HepG2 (cell line): ENCODE results near the gene ZNF512B. TPM values are rescaled to one million over a fixed set of nuclear protein-coding genes. Genes with fewer than 3 reads are reported as not detected.

ENCODE experiments used
- ATAC-seq: fragments of 200-7000 bp; cut with Tn5 transposase; 3 replicates; pipeline ENCODE4 v1.9.1; 2020; ENCODE audit warnings: mild to moderate bottlenecking, moderate library complexity
- BruUV-seq: library from RNA; stranded (reverse); fragments of 400-500 nt; replicated peaks from 2 replicates; lab custom pipeline; 2021; lab: Mats Ljungman, UMichigan
- CTCF ChIA-PET: fragments of 300-600 bp; formaldehyde crosslinking; extraction: SDS; loops from one replicate; lab custom pipeline; 2021; ENCODE audit warnings: low total read pairs, inconsistent platforms, low intra/inter-chr PET ratio; lab: Yijun Ruan, JAX
- POLR2A ChIA-PET: fragments of 350-600 bp; sonication (Branson Sonifier 250); formaldehyde crosslinking; loops from one replicate; lab custom pipeline; 2020; ENCODE audit warnings: antibody characterized with exemption, inconsistent platforms; lab: Yijun Ruan, JAX
- DNase-seq: peaks from one replicate; pipeline ENCODE4 v3.0.0-alpha.2; 2015; ENCODE audit warnings: low spot score
- FAIRE-seq: peaks from 3 replicates; lab custom pipeline; 2011; peaks lifted over from hg19 to GRCh38; lab: Jason Lieb, UNC
- H2AFZ ChIP-seq: one replicate; pipeline ENCODE4 v1.6.1; 2011; ENCODE audit warnings: low read length, inconsistent platforms
- H3K27ac ChIP-seq: fragments of 300-600 bp; 3 replicates; pipeline ENCODE4 v1.8.0; 2011; ENCODE audit warnings: mixed run types, mild to moderate bottlenecking, mixed read lengths, low read length, inconsistent platforms; ENCODE audit not compliant: insufficient read depth; ENCODE audit errors: extremely low read length
- H3K27me3 ChIP-seq, 2 experiments: fragments of 200-600 bp in 1 of 2; 2 replicates in 1 of 2; 3 replicates in 1 of 2; pipeline versions ENCODE4 v1.6.0 to v1.8.0; 2011; ENCODE audit warnings: low read length in 2 of 2, mild to moderate bottlenecking in 2 of 2, moderate library complexity in 2 of 2, inconsistent platforms in 1 of 2; ENCODE audit not compliant: insufficient read depth in 2 of 2, control insufficient read depth in 1 of 2
- H3K36me3 ChIP-seq, 2 experiments: fragments of 200-600 bp in 1 of 2; replicated peaks in 1 of 2; 2 replicates in 1 of 2; 3 replicates in 1 of 2; pipeline versions ENCODE4 v1.5.1 to v1.8.0; 2011; ENCODE audit warnings: low read length in 2 of 2, inconsistent platforms in 1 of 2; ENCODE audit not compliant: insufficient read depth in 2 of 2, control insufficient read depth in 1 of 2
- H3K4me1 ChIP-seq: 2 replicates; pipeline ENCODE4 v1.5.1; 2012; ENCODE audit warnings: low read length, inconsistent platforms; ENCODE audit not compliant: insufficient read depth
- H3K4me2 ChIP-seq: 2 replicates; pipeline ENCODE4 v1.6.0; 2011; ENCODE audit warnings: low read depth, low read length, inconsistent platforms
- H3K4me3 ChIP-seq, 3 experiments: fragments of 200-600 bp in 1 of 3; sonication (generic), shearing (Covaris generic) in 1 of 3; replicated peaks in 1 of 3; 2 replicates each; pipeline ENCODE4 v1.5.1; 2011 to 2016; ENCODE audit warnings: low read length in 3 of 3, inconsistent platforms in 2 of 3, low read depth in 2 of 3, mild to moderate bottlenecking in 2 of 3, control low read depth in 1 of 3, mixed read lengths in 1 of 3; ENCODE audit not compliant: insufficient read depth in 1 of 3
- H3K79me2 ChIP-seq: one replicate; pipeline ENCODE4 v1.6.1; 2011; ENCODE audit warnings: low read length, inconsistent platforms; ENCODE audit not compliant: insufficient read depth
- H3K9ac ChIP-seq: 2 replicates; pipeline ENCODE4 v1.6.0; 2011; ENCODE audit warnings: mild to moderate bottlenecking, low read depth, low read length, inconsistent platforms; ENCODE audit not compliant: insufficient read depth
- H3K9me3 ChIP-seq: 2 replicates; pipeline ENCODE4 v1.5.1; 2012; ENCODE audit warnings: mild to moderate bottlenecking, low read length
- H4K20me1 ChIP-seq: 2 replicates; pipeline ENCODE4 v1.6.0; 2011; ENCODE audit warnings: inconsistent platforms, mild to moderate bottlenecking, low read length, moderate library complexity; ENCODE audit not compliant: insufficient read depth
- CBFB ChIP-seq: sonication (generic); formaldehyde crosslinking; IDR thresholded peaks from 2 replicates; pipeline ENCODE4 v1.4.0; 2020; ENCODE audit warnings: missing genetic modification reagents
- EHMT2 ChIP-seq: fragments of 200-600 bp; sonication (generic); IDR thresholded peaks from 2 replicates; pipeline ENCODE4 v1.7.0; 2017; ENCODE audit warnings: antibody characterized with exemption, low read depth, low read length, borderline replicate concordance
- FOXO1 ChIP-seq: sonication (generic); formaldehyde crosslinking; IDR thresholded peaks from 2 replicates; pipeline ENCODE4 v1.4.0; 2020; ENCODE audit warnings: missing genetic modification reagents
- GATAD1 ChIP-seq: IDR thresholded peaks from 2 replicates; pipeline ENCODE4 v1.6.1; 2016; ENCODE audit warnings: missing genetic modification reagents, missing compliant biosample characterization
- HNRNPUL1 ChIP-seq: fragments of 200-400 bp; formaldehyde crosslinking; IDR thresholded peaks from 2 replicates; pipeline ENCODE4 v1.6.1; 2017; ENCODE audit warnings: low read depth, mild to moderate bottlenecking, low read length, moderate library complexity
- HOXD1 ChIP-seq: sonication (generic); formaldehyde crosslinking; IDR thresholded peaks from 2 replicates; pipeline ENCODE4 v1.5.0; 2020; ENCODE audit warnings: missing genetic modification reagents
- IRX3 ChIP-seq: sonication (generic); formaldehyde crosslinking; IDR thresholded peaks from 2 replicates; pipeline ENCODE4 v1.8.1; 2023; ENCODE audit warnings: mild to moderate bottlenecking, low read depth, missing genetic modification reagents, borderline replicate concordance
- NRL ChIP-seq: sonication (generic); formaldehyde crosslinking; IDR thresholded peaks from 2 replicates; pipeline ENCODE4 v1.5.0; 2020; ENCODE audit warnings: missing genetic modification reagents, mild to moderate bottlenecking, moderate library complexity, borderline replicate concordance
- SATB2 ChIP-seq: sonication (generic); formaldehyde crosslinking; IDR thresholded peaks from 2 replicates; pipeline ENCODE4 v1.5.0; 2020; ENCODE audit warnings: missing genetic modification reagents
- ZNF296 ChIP-seq: sonication (generic); formaldehyde crosslinking; conservative IDR thresholded peaks from 2 replicates; pipeline ENCODE4 v1.5.0; 2020; ENCODE audit warnings: mild to moderate bottlenecking, missing genetic modification reagents
- ZNF672 ChIP-seq: sonication (generic); formaldehyde crosslinking; IDR thresholded peaks from 2 replicates; pipeline ENCODE4 v1.8.1; 2022; ENCODE audit warnings: missing genetic modification reagents
- ZNF780A ChIP-seq: sonication (generic); formaldehyde crosslinking; IDR thresholded peaks from 2 replicates; pipeline ENCODE4 v1.8.0; 2022; ENCODE audit warnings: mild to moderate bottlenecking, missing genetic modification reagents, moderate library complexity
- ZNF788 ChIP-seq: sonication (generic); formaldehyde crosslinking; IDR thresholded peaks from 2 replicates; pipeline ENCODE4 v1.5.0; 2020; ENCODE audit warnings: mild to moderate bottlenecking, missing genetic modification reagents, borderline replicate concordance
- WGBS: methylation state at CpG from one replicate; pipeline ENCODE4 v1.1.6; 2017; ENCODE audit warnings: low lambda C conversion rate; 5-methylcytosine and 5-hydroxymethylcytosine counted together
- in situ Hi-C: cut with HindIII; loops from 2 replicates; pipeline ENCODE4 v1.10.0; 2017; ENCODE audit warnings: low pct_unique_long_range_greater_than_20kb; ENCODE audit not compliant: extremely low pct_ligation_motif_present
- intact Hi-C: fragments of 100-400 bp; cut with micrococcal nuclease; formaldehyde crosslinking; loops from one replicate; pipeline ENCODE4 v1.10.0; 2022; ENCODE audit not compliant: unreplicated experiment
- polyA plus RNA-seq, 8 experiments: library from polyadenylated mRNA; depleted of rRNA in 3 of 8; stranded (reverse) in 7 of 8; unstranded in 1 of 8; fragments of >200 nt; fragmentation: Illumina TruSeq in 4 of 8; extraction: Trizol in 4 of 8; gene quantifications; 2 replicates each; pipeline versions ENCODE4 v1.2.1 to v1.2.3, GENCODE V29; 2011 to 2016; ENCODE audit warnings: low read depth in 4 of 8, missing spikeins in 1 of 8, mixed read lengths in 1 of 8; ENCODE audit not compliant: insufficient read depth in 1 of 8
- total RNA-seq, 5 experiments: library from RNA; depleted of rRNA; stranded (reverse); fragments of >200 nt; fragmentation: Illumina TruSeq; extraction: Trizol; gene quantifications; 2 replicates each; pipeline ENCODE4 v1.2.3, GENCODE V29; 2016; ENCODE audit warnings: low read depth in 1 of 5
- TF ChIP-seq, protein P1 (sequence below): sonication (generic); formaldehyde crosslinking; IDR thresholded peaks from 2 replicates; pipeline ENCODE4 v1.5.0; 2020; ENCODE audit warnings: missing genetic modification reagents, mild to moderate bottlenecking, borderline replicate concordance
- TF ChIP-seq, protein P2 (sequence below): sonication (generic); formaldehyde crosslinking; IDR thresholded peaks from 2 replicates; pipeline ENCODE4 v1.5.1; 2020; ENCODE audit warnings: mild to moderate bottlenecking, missing genetic modification reagents
- TF ChIP-seq, protein P3 (sequence below): IDR thresholded peaks from 2 replicates; pipeline ENCODE4 v1.6.1; 2016; ENCODE audit warnings: control low read depth
- TF ChIP-seq, protein P4 (sequence below): sonication (generic); formaldehyde crosslinking; IDR thresholded peaks from 2 replicates; pipeline ENCODE4 v1.4.0; 2020; ENCODE audit warnings: mild to moderate bottlenecking, missing genetic modification reagents

Gene ZNF512B
- total and polyA plus RNA-seq, 2 of the 13 experiments (the other 11 are each of a cell fraction or from before 2014, with no cell fraction given), result 11.5 to 30.6 TPM

DNA sequence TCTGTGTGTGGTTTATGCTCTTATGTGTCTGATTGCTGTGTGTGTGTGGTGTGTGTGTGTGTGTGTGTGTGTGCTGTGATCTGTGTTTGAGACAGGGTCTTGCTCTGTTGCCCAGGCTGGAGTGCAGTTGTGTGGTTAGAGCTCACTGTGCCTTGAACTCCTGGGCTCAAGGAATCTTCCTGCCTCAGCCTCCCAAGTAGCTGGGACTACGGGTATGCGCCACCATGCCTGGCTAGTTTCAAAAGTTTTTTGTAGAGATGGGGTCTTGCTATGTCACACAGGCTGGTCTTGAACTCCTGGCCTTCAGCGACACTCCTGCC lies 3.4 kb upstream of the ZNF512B start:
- intact Hi-C loops, result loop anchor here (5.0 kb wide), 1 partner anchor 436 kb away; the partner anchor contains the start of gene PTK6
- FAIRE-seq (peak; percentile 12), DNase-seq (no peak), ATAC-seq (no peak)
- H3K9me3 ChIP-seq, result no peaks in the 10 kb centered on the region
- no peak overlapping the region for H2AFZ ChIP-seq
- CTCF ChIA-PET, result interaction anchor here (0.5 to 2.4 kb wide), 8 partner anchors 22 to 435 kb away, joined by 3 to 18 read pairs (median 4); partner anchors contain the start of genes ARFRP1 and ZGPAT
- whole genome bisulfite sequencing, result 46% methylated on average over 1 of the region's 3 CpGs
- peaks cover 55% of the 10 kb centered on the region for H3K4me1 ChIP-seq
- no TSS peak for BruUV-seq
- peaks cover 11% of the 10 kb centered on the region for H3K79me2 ChIP-seq
- no peak overlapping the region for H3K9ac ChIP-seq
- no peaks in the 10 kb centered on the region for H3K27me3 ChIP-seq
- in situ Hi-C loops, result no loop called here
- no peaks in the 10 kb centered on the region; the same call in 1 of the 2 replicates for H4K20me1 ChIP-seq
- peak overlapping the region; percentile 13 for H3K27ac ChIP-seq
- no peaks in the 10 kb centered on the region; a peak in 2 of 5 replicates for H3K36me3 ChIP-seq
- H3K4me2 ChIP-seq, result peak overlapping the region; percentile 91
- peak overlapping the region in 2 of 3 experiments; percentile 43 to 75; a peak in 3 of 6 replicates for H3K4me3 ChIP-seq
- POLR2A ChIA-PET, result interaction anchor here (0.9 to 3.6 kb wide), 15 partner anchors 7 to 436 kb away, joined by 3 to 36 read pairs (median 4); partner anchors contain the start of genes PRPF6, PTK6, TPD52L2 and UCKL1
- TF ChIP-seq ZNF296, result no peak
- TF ChIP-seq EHMT2, result no peak
- TF ChIP-seq, protein P1, sequence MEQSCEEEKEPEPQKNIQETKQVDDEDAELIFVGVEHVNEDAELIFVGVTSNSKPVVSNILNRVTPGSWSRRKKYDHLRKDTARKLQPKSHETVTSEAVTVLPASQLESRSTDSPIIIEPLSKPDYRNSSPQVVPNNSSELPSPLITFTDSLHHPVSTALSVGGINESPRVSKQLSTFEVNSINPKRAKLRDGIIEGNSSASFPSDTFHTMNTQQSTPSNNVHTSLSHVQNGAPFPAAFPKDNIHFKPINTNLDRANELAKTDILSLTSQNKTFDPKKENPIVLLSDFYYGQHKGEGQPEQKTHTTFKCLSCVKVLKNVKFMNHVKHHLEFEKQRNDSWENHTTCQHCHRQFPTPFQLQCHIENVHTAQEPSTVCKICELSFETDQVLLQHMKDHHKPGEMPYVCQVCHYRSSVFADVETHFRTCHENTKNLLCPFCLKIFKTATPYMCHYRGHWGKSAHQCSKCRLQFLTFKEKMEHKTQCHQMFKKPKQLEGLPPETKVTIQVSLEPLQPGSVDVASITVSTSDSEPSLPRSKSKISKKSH (CRISPR knock-in tag), result 0 out of 2 replicates have a peak, but pooled peaks have one; percentile 5
- TF ChIP-seq ZNF672 (CRISPR knock-in tag), result no peak
- TF ChIP-seq, protein P2, sequence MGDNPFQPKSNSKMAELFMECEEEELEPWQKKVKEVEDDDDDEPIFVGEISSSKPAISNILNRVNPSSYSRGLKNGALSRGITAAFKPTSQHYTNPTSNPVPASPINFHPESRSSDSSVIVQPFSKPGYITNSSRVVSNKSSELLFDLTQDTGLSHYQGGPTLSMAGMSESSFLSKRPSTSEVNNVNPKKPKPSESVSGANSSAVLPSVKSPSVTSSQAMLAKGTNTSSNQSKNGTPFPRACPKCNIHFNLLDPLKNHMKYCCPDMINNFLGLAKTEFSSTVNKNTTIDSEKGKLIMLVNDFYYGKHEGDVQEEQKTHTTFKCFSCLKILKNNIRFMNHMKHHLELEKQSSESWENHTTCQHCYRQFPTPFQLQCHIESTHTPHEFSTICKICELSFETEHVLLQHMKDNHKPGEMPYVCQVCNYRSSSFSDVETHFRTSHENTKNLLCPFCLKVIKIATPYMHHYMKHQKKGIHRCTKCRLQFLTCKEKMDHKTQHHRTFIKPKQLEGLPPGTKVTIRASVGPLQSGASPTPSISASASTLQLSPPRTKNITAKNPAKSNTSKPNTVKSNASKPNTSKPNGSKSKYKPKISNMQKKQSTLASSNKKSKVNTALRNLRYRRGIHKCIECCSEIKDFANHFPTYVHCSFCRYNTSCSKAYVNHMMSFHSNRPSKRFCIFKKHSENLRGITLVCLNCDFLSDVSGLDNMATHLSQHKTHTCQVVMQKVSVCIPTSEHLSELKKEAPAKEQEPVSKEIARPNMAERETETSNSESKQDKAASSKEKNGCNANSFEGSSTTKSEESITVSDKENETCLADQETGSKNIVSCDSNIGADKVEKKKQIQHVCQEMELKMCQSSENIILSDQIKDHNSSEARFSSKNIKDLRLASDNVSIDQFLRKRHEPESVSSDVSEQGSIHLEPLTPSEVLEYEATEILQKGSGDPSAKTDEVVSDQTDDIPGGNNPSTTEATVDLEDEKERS, result no peak
- no peak for TF ChIP-seq FOXO1 (CRISPR knock-in tag)
- no peak for TF ChIP-seq GATAD1 (CRISPR knock-in tag)
- TF ChIP-seq HOXD1 (CRISPR knock-in tag), result no peak
- TF ChIP-seq ZNF780A, result no peak
- no peak for TF ChIP-seq IRX3 (CRISPR knock-in tag)
- no peak for TF ChIP-seq NRL
- no peak for TF ChIP-seq CBFB
- TF ChIP-seq, protein P3, sequence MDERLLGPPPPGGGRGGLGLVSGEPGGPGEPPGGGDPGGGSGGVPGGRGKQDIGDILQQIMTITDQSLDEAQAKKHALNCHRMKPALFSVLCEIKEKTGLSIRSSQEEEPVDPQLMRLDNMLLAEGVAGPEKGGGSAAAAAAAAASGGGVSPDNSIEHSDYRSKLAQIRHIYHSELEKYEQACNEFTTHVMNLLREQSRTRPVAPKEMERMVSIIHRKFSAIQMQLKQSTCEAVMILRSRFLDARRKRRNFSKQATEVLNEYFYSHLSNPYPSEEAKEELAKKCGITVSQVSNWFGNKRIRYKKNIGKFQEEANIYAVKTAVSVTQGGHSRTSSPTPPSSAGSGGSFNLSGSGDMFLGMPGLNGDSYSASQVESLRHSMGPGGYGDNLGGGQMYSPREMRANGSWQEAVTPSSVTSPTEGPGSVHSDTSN, result no peak
- TF ChIP-seq, protein P4, sequence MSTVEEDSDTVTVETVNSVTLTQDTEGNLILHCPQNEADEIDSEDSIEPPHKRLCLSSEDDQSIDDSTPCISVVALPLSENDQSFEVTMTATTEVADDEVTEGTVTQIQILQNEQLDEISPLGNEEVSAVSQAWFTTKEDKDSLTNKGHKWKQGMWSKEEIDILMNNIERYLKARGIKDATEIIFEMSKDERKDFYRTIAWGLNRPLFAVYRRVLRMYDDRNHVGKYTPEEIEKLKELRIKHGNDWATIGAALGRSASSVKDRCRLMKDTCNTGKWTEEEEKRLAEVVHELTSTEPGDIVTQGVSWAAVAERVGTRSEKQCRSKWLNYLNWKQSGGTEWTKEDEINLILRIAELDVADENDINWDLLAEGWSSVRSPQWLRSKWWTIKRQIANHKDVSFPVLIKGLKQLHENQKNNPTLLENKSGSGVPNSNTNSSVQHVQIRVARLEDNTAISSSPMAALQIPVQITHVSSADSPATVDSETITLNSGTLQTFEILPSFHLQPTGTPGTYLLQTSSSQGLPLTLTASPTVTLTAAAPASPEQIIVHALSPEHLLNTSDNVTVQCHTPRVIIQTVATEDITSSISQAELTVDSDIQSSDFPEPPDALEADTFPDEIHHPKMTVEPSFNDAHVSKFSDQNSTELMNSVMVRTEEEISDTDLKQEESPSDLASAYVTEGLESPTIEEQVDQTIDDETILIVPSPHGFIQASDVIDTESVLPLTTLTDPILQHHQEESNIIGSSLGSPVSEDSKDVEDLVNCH (CRISPR knock-in tag), result 0 out of 2 replicates have a peak, but pooled peaks have one; percentile 30
- TF ChIP-seq SATB2 (CRISPR knock-in tag), result no peak
- no peak for TF ChIP-seq ZNF788 (CRISPR knock-in tag)
- TF ChIP-seq HNRNPUL1, result no peak
